Skin epidermis (tissue), 12 donors: ENCODE measurements around the gene RENBP.
"Not testable (repeated sequence)": the region's sequence is repeated elsewhere in the genome, so short reads cannot be mapped to it uniquely, and the experiment has no call there.

Source experiments
- H3K27ac ChIP-seq, 21 experiments: fragments of 200-600 bp; sonication (generic) in 11 of 21; one replicate each; pipeline ENCODE4 v1.5.0; 2020; ENCODE audit warnings: mild to moderate bottlenecking in 3 of 21, inconsistent platforms in 2 of 21, moderate library complexity in 2 of 21
- H3K4me3 ChIP-seq, 7 experiments: fragments of 200-600 bp; sonication (generic) in 2 of 7; one replicate each; pipeline ENCODE4 v1.5.0; 2020; ENCODE audit warnings: inconsistent platforms in 2 of 7, mild to moderate bottlenecking in 2 of 7, moderate library complexity in 1 of 7

Gene RENBP

GRCh38 chrX:153944140-153944799 is at the start of gene RENBP:
Gene RENBP (minus strand): TSS chrX:153944643. CDS start chrX:153944610, 33 bp downstream.
- peak within 1 kb of the TSS in 19 of 21 experiments; percentile 39 to 77 (median 60) for H3K27ac ChIP-seq
- H3K4me3 ChIP-seq, result peak within 1 kb of the TSS; percentile 7 to 30 (median 13)

DNA sequence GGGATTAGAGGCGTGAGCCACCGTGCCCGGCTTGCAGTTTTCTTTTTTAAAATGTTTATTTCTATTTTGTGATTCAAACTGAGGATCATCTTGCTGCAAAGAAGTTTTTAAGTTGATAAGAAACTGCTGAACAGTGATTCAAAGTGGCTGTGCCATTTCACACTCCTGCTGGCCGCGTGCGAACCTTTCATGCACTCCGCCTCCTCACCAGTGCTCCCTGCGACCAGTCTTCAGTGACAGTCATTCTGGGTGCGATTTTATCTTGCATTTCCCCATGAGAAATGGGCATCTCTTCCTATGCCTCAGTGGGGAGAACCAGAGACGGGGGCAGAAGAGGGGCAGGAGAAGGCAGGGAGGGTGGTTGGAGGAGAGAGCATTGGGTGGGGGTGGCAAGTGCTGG is 49.5 kb upstream of the RENBP start:
- H3K27ac ChIP-seq, result no peak overlapping the region
- H3K4me3 ChIP-seq, result no peak overlapping the region

DNA sequence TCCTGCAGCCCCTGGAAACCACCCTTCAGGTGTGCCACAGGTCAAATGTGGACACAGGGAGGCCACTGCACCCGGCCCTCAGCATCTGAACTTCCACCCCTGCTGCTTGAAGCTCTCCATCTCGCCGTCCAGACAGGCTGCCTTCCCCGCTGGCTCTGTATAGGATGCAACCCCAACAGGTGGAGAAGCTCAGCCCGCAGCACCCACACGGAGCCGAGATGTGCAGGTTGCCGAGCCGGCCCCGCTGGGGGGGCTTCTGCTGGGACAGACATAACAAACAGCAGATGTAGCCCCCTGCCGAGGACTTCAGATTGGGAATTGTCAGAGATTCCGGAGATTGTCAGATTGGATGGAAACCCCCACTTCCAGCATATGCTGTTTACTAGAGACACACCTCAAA is 48.6 kb upstream of the RENBP start:
- Histone ChIP-seq H3K27ac (no peak overlapping the region), H3K4me3 (no peak overlapping the region)

DNA sequence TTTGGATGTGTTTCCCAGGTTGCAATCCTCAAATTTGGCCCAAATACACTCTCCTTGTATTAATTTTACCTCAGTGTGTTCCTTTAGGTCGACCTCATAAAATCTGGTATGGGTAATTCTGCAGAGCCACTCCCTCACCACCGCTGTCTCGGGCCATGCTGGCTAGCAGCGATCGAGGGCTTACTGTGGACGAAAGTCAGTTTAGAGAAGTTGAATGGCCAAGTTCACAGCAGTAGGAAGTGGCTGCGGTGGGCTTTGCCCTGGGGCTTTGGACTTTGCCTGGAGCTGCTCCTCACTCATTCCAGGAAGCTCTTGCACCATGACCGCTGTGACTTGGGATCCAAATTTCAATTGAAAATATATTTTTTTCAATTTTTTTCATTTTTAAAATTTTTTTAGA is 47.7 kb upstream of the RENBP start:
- Histone ChIP-seq H3K27ac (no peak overlapping the region), H3K4me3 (no peak overlapping the region)

- Histone ChIP-seq H3K27ac (no peak overlapping the region), H3K4me3 (no peak overlapping the region)
Observed at GRCh38 chrX:153991013-153991580, 46.7 kb upstream of the RENBP start.

GRCh38 chrX:153989973-153990655 is 45.7 kb upstream of the RENBP start:
- H3K27ac ChIP-seq, result no peak overlapping the region
- no peak overlapping the region for H3K4me3 ChIP-seq

DNA sequence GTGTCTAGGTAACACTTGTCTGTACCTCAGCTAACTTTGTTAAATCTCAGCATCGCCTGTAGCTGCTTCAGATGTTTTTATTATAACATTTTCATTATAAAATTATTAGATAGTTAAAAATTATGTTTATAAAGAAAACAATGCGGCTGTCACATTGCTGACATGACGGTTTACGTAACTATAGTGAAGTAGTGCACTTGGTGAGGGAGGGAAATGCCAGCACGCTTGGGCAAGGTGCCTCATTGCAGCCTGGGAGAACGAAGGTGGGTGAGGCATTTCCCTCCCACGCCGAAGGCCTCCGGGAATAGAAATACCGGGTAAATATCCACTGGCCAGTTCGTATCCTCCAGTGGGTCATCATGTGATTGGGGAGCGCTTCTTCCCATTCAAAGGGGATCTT is 44.0 kb upstream of the RENBP start:
- H3K4me3 ChIP-seq, result no peak overlapping the region
- H3K27ac ChIP-seq, result no peak overlapping the region

- H3K27ac ChIP-seq, result peak overlapping the region in 14 of 21 experiments; percentile 9 to 88 (median 76)
Observed at GRCh38 chrX:153984351-153985178, 40.1 kb upstream of the RENBP start.

DNA sequence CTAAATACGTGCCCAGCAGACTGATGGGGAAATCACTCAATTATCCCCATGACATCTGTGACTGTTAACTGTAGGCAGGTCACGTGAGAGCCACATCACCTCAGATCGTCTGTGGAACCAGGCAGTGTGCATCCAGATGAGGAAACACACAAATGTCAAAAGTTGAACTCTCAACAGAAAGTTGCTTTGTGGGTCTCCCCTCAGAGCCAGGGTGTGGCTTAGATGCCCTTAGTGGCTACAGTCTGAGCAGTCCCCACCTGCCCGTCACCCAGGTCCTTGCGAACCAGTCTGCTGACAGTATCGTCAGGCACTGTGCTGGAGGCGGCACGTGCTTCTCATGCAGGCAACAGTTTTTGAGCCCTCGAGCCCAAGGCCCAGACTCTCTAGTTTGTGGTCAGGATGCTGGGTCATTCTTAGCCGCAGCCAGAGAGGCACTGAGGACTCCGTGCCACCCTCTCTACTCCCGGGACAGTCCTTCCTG is 38.9 kb upstream of the RENBP start:
- peak overlapping the region in 2 of 21 experiments; percentile 25 to 65 for H3K27ac ChIP-seq
- no peak overlapping the region for H3K4me3 ChIP-seq

More at GRCh38 chrX:153984351-153985178, 40.1 kb upstream of the RENBP start:
- no peak overlapping the region for H3K4me3 ChIP-seq

GRCh38 chrX:153981771-153982533 is 37.5 kb upstream of the RENBP start:
- Histone ChIP-seq H3K27ac (peak overlapping the region in 12 of 21 experiments; percentile 3 to 81 (median 64)), H3K4me3 (no peak overlapping the region)

DNA sequence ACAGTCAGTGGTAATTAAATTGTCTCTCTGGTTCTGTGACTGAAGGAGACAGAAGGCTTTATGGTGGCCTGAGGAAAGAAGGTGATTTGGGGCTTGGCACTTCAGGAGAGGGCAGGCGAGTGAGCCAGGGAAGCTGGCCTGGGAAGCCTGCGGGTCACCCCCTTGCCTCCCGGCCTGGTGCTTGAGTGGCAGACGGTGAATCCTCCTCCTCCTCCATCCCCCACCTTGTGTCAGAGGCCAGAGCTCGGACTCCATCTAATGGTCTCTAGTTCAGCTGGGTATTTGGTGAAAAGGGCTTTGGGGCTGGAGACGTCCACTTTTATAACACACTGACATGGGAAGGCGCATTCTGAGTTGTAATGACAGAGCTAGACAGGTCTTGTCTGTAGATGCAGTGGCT is 36.8 kb upstream of the RENBP start:
- Histone ChIP-seq H3K27ac (peak overlapping the region in 14 of 21 experiments; percentile 9 to 81 (median 58)), H3K4me3 (no peak overlapping the region)

GRCh38 chrX:153980394-153980793 is 36.0 kb upstream of the RENBP start:
- H3K4me3 ChIP-seq, result not testable (repeated sequence)
- peak overlapping the region in 9 of 21 experiments; percentile 24 to 81 (median 67) for H3K27ac ChIP-seq

DNA sequence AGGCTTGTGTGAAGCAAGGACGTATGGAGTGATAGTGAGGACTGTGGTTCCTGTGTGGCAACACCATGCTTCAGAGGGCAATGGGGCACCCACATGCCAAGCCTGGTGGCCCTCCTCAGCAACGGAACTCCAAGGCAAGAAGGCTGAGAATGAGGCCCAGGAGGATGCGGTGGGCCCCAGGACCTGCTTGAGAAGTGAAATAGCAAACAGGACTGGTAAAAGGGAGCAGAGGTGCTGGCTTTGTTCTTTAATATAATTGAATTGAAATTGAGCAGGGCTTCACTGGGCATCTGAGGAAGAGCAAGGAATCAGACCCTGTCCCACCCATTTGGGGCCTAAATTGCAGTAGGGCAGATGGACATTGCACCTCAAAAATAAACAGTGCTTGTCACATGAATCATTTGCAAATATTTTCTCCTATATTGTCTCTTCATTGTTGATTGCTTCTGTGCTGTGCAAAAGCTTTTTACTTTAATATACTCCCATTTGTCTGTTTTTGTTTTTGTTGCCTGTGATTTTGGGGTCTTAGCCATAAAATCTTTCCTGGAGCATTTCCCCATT is 30.4 kb upstream of the RENBP start:
- H3K27ac ChIP-seq, result peak overlapping the region in 16 of 21 experiments; percentile 2 to 100 (median 96)
- H3K4me3 ChIP-seq, result no peak overlapping the region

- Histone ChIP-seq H3K4me3 (peak overlapping the region in 1 of 7 experiments; percentile 71), H3K27ac (peak overlapping the region in 19 of 21 experiments; percentile 13 to 100 (median 96))
Observed at GRCh38 chrX:153974003-153974725, 29.7 kb upstream of the RENBP start.

GRCh38 chrX:153973127-153974002 is 28.9 kb upstream of the RENBP start:
- peak overlapping the region in 20 of 21 experiments; percentile 67 to 100 (median 97) for H3K27ac ChIP-seq
- H3K4me3 ChIP-seq, result peak overlapping the region; percentile 32 to 88 (median 59)

- Histone ChIP-seq H3K4me3 (peak within 1 kb of the TSS; percentile 47 to 88 (median 69)), H3K27ac (peak within 1 kb of the TSS; percentile 94 to 100 (median 99))
Observed at GRCh38 chrX:153972368-153973126, 28.1 kb upstream of the RENBP start, which contains the start of gene TMEM187. Gene TMEM187 (plus strand): TSS chrX:153972754. CDS start chrX:153982063, 9,309 bp downstream.
